ENCODE data around the gene KLK13.

- TF ChIP-seq, protein P1, sequence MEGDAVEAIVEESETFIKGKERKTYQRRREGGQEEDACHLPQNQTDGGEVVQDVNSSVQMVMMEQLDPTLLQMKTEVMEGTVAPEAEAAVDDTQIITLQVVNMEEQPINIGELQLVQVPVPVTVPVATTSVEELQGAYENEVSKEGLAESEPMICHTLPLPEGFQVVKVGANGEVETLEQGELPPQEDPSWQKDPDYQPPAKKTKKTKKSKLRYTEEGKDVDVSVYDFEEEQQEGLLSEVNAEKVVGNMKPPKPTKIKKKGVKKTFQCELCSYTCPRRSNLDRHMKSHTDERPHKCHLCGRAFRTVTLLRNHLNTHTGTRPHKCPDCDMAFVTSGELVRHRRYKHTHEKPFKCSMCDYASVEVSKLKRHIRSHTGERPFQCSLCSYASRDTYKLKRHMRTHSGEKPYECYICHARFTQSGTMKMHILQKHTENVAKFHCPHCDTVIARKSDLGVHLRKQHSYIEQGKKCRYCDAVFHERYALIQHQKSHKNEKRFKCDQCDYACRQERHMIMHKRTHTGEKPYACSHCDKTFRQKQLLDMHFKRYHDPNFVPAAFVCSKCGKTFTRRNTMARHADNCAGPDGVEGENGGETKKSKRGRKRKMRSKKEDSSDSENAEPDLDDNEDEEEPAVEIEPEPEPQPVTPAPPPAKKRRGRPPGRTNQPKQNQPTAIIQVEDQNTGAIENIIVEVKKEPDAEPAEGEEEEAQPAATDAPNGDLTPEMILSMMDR (IDR thresholded peaks at IDR 0.05), result no peak
- no peak for TF ChIP-seq POLR2A (IDR thresholded peaks at IDR 0.05)
Observed at GRCh38 chr19:51102991-51103390, 38.1 kb upstream of the KLK13 start.
